Head of caudate nucleus (tissue), 42 donors: ENCODE data around the gene CSAD.
A peak's percentile ranks its signal among the peaks of the same experiment; 100 is the strongest.
"Not testable (repeated sequence)": the region's sequence is repeated elsewhere in the genome, so short reads cannot be mapped to it uniquely, and the experiment has no call there.

ENCODE experiments used
- DNase-seq, 42 donors: peaks; one replicate each; pipeline versions ENCODE4 v3.0.0 to v3.0.0-alpha.2; 2020 to 2021; ENCODE audit warnings: mixed read lengths in 7 of 42
- intact Hi-C: fragments of 100-400 bp; cut with DNase I; formaldehyde crosslinking; loops from one replicate; pipeline ENCODE4 v1.15.0; 2022

Gene CSAD

DNA sequence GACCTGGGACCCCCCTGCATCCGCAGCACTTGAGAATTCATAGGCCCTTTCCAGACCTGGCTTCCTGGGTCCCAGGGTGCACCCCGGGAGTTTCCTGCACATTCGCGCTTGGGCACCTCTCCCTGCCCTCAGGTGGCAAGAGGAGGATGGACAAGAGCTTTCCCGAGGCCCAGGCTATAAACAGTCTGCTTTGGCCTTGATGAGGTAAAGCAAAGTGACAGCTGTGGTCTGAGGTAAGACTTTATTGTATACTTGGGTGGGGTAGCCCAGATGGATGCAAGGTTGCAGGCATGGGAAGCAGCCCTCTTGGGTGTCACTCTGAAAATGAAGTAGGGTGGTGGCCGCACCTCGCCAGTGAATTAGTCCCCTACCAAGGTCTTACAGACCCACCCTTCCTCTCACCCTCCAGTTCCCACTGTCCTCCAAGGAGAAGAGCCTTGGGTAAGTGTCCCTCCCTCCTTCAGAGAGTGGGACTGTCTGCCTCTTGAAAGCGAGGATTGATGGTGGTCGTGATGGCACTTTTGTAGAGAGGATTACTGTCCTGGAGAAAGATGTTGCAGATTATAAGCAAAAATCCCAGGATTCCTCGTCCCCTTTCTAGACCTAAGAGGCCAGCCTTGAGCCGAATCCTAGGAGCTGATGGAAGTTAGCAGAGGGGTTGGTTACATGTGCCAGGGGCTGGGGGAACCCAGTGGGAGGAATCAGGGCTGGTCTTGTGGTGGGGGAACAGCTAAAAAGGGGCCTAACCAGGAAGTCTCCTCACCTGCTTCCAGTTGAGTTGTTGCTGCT, 10.6 kb upstream of the CSAD start:
- intact Hi-C loops, result no loop called here
- DNase-seq, result no peak

- intact Hi-C loops, result no loop called here
- peak in 20 of 42 donors; percentile 15 to 69 (median 36) for DNase-seq
Measured at GRCh38 chr12:53190108-53190729, 9.5 kb upstream of the CSAD start.

DNA sequence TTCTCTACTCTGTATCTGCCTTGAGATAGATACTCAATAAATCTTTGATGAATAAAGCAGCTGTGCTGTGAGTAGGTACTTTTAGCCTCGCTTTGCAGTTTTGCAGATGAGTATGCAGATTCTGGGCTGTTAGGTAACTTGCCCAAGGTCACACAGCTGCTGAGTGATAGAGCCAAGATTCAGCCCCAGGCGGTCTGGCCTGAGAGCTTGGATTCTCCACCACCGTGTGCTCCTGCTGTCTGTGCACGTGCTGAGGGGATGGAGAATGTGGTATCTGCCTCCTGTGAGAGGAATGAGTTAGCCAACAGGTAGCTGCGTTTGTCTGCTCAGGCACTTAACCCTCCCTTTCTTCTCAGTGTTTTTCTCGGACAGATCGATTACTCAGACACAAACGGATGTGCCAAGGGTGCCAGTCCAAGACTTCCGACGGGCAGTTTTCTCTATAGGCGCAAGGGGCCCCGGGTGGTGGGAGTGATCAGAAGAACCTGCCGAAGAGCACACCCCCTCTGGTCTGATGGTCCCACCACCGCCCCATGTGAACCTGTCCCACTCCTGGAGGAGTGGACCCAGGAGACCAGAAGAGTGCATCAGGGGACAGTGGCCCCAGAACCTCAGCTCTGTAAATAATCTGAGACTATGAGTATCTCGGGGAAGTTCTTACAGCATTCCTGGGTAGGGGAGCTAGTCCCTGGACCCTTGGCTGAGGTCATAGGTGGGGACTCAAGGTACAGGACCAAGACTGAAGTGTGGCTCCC, 6.6 kb upstream of the CSAD start:
- intact Hi-C loops, result no loop called here
- DNase-seq, result no peak

GRCh38 chr12:53186745-53187144, 6.0 kb upstream of the CSAD start:
- intact Hi-C loops, result no loop called here
- DNase-seq, result no peak

GRCh38 chr12:53185582-53186153, 4.9 kb upstream of the CSAD start:
- DNase-seq, result no peak
- intact Hi-C loops, result no loop called here

- peak in 1 of 42 donors; percentile 20 for DNase-seq
- intact Hi-C loops, result loop anchor here (5.0 kb wide), 1 partner anchor 138 kb away; no protein-coding TSS in a partner anchor
Measured at GRCh38 chr12:53184828-53185227, 4.1 kb upstream of the CSAD start.

- intact Hi-C loops, result loop anchor here (5.0 kb wide), 1 partner anchor 136 kb away; no protein-coding TSS in a partner anchor
- DNase-seq, result peak in 1 of 42 donors; percentile 8
Measured at GRCh38 chr12:53182903-53183302, 2.2 kb upstream of the CSAD start.

- intact Hi-C loops, result loop anchor here (5.0 kb wide), 1 partner anchor 135 kb away; no protein-coding TSS in a partner anchor
- no peak for DNase-seq
Measured at GRCh38 chr12:53181935-53182334, 1.2 kb upstream of the CSAD start.

DNA sequence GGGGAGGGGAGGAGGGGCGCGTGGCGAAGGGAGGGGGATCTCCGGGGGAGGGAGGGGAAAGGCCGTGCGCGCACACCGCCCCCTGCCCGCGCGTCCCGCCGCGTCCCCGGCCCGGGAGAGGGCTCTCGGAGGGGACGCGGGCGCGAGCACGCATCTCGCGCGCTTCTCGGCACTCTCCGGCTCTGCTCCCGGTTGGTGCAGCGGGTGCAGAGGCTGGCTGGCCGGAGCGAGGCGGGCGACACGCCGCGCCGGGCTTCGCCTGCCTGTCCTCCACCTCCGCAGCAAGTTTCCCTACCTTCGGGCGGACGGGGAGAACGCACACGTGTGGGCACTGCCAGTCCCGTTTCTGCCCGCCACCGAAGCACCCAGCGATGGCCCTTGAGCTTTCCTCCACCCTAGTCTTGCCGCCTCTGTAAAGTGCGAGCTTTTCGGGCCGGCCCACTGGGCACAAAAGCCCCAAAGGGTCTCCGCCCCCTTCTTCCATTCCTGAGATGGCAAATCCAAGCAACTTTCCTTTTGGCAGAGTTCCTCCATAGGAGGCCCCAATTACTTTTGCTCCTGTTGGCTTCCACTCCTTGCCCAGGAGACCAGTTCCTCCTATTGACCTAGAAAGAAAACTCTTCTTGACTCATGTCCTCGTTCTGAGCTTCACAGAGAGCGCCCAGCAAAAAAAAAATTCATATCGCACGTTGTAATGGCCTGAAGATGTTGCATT, 363 bp upstream of the CSAD start:
- DNase-seq, result peak; percentile 22 to 92 (median 82)
- intact Hi-C loops, result loop anchor here (5.0 kb wide), 1 partner anchor 134 kb away; no protein-coding TSS in a partner anchor

- DNase-seq, result peak in 22 of 42 donors; percentile 9 to 54 (median 35)
- intact Hi-C loops, result loop anchor here (5.0 kb wide), 1 partner anchor 132 kb away; no protein-coding TSS in a partner anchor
Measured at GRCh38 chr12:53179687-53180219, 972 bp downstream of the CSAD start.

DNA sequence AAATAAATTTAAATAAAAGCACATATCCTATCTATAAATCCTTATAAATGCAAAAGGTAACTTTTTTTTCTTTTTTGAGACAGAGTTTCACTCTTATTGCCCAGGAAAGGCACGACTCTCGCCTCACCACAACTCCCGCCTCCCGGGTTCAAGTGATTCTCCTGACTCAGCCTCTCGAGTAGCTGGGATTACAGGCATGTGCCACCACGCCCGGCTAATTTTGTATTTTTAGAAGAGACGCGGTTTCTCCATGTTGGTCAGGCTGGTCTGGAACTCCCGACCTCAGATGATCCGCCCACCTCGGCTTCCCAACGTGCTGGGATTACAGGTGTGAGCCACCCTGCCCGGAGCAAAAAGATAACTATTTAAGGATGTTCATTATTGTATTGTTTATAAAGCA, 1.9 kb downstream of the CSAD start:
- DNase-seq, result peak in 1 of 42 donors; percentile 31
- intact Hi-C loops, result not testable (repeated sequence)

- intact Hi-C loops, DNase-seq: not testable (repeated sequence)
Measured at GRCh38 chr12:53177447-53177846, 3.3 kb downstream of the CSAD start.

- intact Hi-C loops, result no loop called here
- DNase-seq, result no peak
Measured at GRCh38 chr12:53176750-53177149, 4.0 kb downstream of the CSAD start.

- no peak for DNase-seq
- intact Hi-C loops, result no loop called here
Measured at GRCh38 chr12:53174881-53175491, 5.7 kb downstream of the CSAD start.

- intact Hi-C loops, result no loop called here
- DNase-seq, result no peak
Measured at GRCh38 chr12:53173085-53173715, 7.5 kb downstream of the CSAD start.

DNA sequence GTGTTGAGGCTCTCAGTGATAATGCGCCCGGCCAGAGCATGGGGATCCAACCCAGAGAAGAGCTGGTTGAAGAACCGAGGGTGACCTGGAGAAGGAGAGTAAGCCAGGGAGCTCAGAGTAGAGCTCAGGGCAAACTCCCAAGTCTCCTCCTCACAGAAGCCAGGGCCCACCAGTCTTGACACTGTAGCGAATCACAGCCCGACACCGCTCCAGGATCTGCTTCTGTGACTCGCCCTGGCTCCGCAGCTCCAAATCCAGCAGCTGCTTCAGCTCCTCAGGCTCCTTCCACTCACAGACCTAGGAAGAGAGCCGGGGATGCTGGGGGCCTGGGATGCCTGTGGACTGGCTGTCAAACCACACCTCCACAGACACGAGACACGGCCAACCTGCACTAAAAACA, 8.4 kb downstream of the CSAD start:
- DNase-seq, result peak in 1 of 42 donors; percentile 6
- intact Hi-C loops, result no loop called here

DNA sequence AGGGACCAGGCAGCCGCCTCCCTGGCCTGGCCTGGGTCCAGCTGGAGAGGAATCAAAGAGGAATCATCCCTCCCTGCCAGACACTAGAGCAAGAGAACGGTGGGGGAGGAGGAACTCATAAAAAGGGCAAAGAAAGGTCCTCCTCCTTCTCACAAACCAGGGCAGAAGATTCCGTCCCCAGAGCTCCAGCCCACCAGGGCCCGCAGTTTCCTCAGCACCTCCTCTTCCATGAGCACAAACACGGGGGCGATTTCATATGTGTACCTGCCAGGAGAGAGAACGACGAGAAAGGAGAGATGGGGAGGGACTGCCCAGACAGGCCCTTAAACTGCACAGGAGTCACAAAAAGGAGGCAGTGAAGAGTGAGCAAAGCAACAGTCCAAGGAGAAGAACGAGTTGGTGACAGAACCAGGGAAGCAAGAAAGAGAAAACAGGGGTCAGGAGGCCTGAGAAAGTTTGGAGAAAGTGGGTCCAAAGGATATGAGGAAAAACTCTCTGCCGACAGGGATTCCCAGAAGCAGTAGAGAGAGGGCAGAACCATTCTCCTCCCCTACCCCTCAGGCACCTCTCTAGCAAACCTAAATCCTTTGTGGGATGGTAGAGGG, 8.9 kb downstream of the CSAD start:
- intact Hi-C loops, result no loop called here
- DNase-seq, result peak in 2 of 42 donors; percentile 7 to 15
